SU-DHL-6 (cell line): ENCODE measurements around the gene FUT6.

ENCODE experiments used
- EZH2phosphoT487 ChIP-seq: fragments of 200-600 bp; sonication (generic), shearing (Covaris generic); conservative IDR thresholded peaks from 2 replicates; pipeline ENCODE4 v1.6.1; 2018; ENCODE audit warnings: mild to moderate bottlenecking, antibody characterized with exemption, low read length, moderate library complexity, mixed read lengths
- TF ChIP-seq, protein P1 (sequence below): fragments of 200-600 bp; sonication (generic); IDR thresholded peaks from one replicate; pipeline ENCODE4 v1.5.1; 2017; ENCODE audit warnings: antibody characterized with exemption, mild to moderate bottlenecking, low read length, moderate library complexity; ENCODE audit not compliant: insufficient read depth, poor library complexity, severe bottlenecking

DNA sequence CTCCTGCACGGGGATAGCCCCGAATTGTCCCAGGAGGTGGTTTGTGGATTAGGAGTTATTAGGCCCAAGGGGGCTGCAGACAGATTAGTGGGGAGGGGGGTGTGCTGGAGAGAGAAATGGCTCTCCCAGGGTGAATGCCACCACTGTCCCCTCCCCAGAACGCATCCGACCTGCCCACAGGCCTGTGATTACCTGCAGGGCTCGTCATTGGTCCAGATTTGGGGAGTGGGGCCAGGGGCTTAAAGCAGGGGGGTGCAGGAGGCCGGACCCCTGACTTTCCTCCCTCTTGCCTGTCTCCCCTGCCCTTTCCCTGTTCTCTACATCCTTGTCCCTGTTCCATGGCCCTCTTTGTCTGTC, 33.4 kb downstream of the FUT6 start:
- TF ChIP-seq, protein P1, sequence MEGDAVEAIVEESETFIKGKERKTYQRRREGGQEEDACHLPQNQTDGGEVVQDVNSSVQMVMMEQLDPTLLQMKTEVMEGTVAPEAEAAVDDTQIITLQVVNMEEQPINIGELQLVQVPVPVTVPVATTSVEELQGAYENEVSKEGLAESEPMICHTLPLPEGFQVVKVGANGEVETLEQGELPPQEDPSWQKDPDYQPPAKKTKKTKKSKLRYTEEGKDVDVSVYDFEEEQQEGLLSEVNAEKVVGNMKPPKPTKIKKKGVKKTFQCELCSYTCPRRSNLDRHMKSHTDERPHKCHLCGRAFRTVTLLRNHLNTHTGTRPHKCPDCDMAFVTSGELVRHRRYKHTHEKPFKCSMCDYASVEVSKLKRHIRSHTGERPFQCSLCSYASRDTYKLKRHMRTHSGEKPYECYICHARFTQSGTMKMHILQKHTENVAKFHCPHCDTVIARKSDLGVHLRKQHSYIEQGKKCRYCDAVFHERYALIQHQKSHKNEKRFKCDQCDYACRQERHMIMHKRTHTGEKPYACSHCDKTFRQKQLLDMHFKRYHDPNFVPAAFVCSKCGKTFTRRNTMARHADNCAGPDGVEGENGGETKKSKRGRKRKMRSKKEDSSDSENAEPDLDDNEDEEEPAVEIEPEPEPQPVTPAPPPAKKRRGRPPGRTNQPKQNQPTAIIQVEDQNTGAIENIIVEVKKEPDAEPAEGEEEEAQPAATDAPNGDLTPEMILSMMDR: peak; percentile 5
- no peak for TF ChIP-seq EZH2phosphoT487
